ENCODE data around the gene TRAPPC14.
A peak's percentile ranks its signal among the peaks of the same experiment; 100 is the strongest.

TRAPPC14 gene

DNA sequence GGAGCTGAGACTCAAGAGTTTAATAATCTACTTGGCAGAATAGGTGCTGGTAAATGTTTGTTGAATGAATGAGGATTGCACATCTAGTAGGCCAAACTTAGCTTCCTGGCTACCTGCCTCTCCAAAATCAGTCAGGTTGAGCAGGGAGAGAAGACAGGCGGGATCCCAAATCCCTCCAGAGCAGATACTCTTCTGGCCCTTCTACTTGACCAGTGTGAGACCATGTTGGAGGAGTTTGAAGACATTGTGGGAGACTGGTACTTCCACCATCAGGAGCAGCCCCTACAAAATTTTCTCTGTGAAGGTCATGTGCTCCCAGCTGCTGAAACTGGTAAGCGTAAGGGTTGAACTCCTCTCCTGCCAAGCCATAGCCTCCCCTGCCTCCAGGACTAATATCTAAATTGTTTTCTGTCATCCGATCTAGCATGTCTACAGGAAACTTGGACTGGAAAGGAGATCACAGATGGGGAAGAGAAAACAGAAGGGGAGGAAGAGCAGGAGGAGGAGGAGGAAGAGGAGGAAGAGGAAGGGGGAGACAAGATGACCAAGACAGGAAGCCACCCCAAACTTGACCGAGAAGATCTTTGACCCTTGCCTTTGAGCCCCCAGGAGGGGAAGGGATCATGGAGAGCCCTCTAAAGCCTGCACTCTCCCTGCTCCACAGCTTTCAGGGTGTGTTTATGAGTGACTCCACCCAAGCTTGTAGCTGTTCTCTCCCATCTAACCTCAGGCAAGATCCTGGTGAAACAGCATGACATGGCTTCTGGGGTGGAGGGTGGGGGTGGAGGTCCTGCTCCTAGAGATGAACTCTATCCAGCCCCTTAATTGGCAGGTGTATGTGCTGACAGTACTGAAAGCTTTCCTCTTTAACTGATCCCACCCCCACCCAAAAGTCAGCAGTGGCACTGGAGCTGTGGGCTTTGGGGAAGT is 34.0 kb downstream of the TRAPPC14 start:
- no peak for DNase-seq

GRCh38 chr7:100122568-100122967 is 36.0 kb downstream of the TRAPPC14 start:
- no peak for DNase-seq

DNA sequence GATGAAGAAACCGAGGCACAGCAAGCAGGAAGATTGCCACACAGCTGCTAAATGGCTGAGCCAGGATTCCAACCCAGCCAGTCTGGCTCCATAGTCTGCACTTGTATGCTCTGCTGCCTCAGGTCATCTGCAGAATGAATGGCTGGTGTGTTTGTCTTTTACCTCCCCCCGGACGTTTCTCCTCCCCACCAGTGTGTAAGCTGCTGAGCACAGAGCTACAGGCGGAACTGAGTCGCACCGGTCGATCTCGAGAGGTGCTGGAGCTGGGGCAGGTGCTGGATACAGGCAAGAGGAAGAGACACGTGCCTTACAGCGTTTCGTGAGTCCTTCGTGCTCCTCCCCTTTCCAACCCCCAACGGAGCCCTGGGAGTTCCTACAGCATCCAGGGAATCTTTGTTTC is 36.5 kb downstream of the TRAPPC14 start:
- no peak for DNase-seq

DNA sequence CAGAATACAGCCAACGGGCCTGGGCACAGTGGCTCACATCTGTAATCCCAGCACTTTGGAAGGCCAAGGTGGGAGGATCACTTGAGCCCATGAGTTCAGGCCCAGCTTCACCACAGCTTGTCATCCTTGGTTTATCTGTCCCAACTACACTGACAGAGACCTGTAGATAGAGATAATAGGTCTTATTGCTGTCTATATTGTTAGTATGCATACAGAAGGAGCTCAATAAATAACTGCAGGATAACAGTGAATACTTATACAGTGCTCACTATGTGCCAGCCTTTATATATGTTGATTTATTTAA is 37.8 kb downstream of the TRAPPC14 start:
- no peak for DNase-seq

DNA sequence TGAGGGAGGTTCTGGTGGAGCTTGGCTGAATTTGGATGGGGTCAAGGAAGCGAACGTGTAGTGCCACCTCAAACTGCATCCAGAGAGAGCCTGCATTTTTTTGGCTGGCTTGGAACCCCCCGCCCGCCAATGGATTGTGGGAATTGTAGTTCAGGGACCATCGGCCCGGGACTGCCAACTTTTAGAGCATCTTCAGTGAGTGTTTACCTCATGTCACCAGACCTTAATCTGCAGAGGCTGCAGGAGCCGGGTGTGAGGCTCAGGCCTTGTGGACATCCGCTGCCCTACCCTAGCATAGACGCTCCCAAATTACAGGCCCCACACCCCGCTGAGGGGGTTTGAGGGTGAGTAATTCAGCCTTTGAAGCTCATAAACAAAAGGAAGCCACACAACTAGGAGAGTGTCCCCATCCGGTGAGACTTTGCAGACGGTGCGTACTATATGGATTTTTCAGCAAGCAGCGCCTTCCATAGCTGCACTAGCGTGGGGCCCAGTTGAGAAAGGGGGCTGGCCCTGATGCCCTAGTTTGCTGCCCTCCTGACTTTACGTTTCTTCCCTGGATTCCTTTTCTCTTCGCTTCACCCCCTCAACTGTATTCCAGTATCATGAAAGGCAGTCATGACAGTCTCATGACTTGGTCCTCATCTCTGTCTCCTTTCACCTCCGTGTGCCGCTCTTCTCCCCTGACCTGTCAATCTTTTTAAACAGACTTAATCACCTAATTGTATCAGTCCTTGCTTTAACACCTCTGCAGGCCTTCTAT is 38.4 kb downstream of the TRAPPC14 start:
- peak; percentile 64 for DNase-seq

GRCh38 chr7:100119072-100119969 is 39.2 kb downstream of the TRAPPC14 start, which contains the start of the genes CNPY4 and TAF6:
TSS of gene CNPY4 (plus strand) at chr7:100119634. CDS start at chr7:100119745, 111 bp downstream.
TSS of gene TAF6 (minus strand) at chr7:100119358. CDS start at chr7:100114209, 5,149 bp downstream.
- peak; percentile 94 for DNase-seq

DNA sequence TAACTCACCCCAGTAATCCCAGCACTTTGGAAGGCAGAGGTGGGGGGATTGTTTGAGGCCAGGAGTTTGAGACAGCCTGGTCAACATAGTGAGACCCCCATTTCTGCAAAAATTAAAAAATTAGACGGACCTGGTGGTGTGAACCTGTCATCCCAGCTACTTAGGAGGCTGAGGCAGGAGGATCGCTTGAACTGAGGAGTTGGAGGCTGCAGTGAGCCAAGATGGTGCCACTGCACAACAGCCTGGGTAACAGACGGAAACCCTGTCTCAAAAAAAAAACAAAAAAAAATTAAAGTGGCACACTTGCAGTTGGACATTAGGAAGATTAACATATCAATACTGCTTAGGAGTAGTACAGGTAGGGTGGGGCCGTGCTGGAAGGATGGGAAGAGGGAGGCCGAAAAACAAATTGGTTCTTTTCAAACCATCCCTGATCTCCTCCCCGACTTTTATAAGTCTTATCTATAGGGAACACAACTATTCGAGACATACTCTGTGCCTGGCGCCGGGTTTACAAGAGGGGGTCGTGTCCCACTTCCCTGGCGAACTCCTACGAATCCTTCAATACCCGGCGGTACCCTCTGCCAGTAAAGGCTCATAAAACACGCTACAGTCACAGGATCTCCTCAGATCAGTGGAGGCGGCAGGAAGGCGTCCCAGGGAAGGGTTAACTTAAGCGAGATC is 40.0 kb downstream of the TRAPPC14 start:
- DNase-seq, result no peak

- no peak for DNase-seq
These were observed 43.5 kb downstream of the TRAPPC14 start for GRCh38 chr7:100115026-100115425.

DNA sequence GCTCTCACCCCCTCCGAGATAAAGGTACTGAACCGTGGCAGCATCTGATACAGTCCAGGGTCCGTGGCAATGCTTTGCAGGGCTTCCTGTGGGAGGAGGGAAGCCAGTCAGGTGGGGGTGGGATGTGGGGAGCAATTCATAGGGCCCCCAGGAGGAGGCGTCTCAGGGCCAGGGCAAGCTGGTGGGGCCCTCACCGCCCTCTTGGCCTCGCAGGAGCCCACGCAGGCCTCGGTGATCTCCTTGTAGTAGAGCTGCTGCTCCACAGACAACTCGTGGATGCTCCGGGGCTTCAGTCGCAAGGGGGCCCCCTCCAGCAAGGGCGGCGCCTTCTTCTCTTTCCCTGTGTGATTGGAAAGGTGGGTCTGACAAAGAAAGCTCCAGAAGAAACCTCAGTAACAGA is 46.6 kb downstream of the TRAPPC14 start:
- DNase-seq, result no peak

DNA sequence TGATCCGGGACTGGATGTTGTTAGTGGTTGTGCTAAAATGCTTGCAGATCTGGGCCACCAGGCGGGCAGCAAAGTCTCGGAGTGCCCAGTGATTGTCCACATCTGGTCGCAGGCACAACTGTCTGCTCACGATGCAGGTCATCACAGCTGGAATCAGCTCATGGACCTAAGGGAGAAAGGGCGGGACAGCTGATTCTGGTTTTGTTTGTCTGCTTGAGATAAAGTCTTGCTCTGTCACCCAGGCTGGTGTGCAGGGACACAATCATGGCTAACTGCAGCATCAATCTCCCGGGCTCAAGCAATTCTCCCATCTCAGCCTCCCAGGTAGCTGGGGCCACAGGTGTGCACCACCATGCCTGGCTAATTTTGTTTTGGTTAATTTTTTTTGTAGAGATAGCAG is 47.4 kb downstream of the TRAPPC14 start:
- DNase-seq, result no peak

DNA sequence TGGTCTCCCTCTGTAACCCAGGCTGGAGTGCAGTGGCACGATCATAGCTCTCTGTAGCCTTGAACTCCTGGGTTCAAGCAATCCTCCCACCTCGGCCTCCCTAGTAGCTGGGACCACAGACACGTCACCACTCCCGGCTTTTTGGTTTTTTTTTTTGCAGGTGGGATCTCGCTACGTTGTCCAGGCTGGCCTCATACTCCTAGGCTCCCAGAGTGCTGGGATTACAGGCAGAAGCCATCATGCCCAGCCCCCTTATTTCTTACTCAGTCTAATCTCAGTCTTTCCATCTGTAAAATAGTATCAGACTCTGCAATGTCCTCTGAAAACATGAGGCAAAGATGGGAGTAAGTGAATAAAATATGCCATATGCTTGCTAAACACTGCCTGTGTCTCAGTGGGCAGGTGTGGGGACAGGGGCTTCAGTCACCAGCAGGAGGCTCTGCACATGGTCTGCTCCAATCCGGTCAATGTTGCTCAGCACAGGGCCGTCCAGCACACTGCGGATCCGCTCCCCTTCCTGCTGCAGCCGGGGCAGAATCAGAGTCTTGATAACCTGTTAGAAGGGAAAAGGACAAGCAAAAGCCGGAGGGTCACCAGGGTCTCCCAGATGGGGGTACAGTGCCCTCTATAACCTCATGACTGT is 48.9 kb downstream of the TRAPPC14 start:
- no peak for DNase-seq

GRCh38 chr7:100107890-100108289 is 50.6 kb downstream of the TRAPPC14 start:
- no peak for DNase-seq

- no peak for DNase-seq
These were observed 51.3 kb downstream of the TRAPPC14 start for GRCh38 chr7:100107125-100107737.

DNA sequence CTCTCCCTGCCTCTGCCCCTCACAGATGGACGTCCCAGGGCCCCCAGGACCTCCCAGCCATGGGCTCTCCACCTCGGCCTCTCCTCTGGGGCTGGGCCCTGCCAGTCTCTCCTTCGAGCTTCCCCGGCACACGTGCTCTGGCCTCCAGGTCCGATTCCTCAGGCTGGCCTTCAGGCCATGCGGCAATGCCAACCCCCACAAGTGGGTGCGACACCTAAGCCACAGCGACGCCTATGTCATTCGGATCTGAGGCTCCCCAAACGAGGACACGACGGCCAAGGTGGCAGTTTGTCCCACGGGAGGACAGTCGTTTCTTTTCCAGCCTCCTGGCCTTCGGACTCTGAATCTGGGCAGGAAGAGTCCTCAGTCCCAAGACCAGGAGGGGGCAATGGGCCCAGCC is 51.9 kb downstream of the TRAPPC14 start:
- DNase-seq, result no peak

DNA sequence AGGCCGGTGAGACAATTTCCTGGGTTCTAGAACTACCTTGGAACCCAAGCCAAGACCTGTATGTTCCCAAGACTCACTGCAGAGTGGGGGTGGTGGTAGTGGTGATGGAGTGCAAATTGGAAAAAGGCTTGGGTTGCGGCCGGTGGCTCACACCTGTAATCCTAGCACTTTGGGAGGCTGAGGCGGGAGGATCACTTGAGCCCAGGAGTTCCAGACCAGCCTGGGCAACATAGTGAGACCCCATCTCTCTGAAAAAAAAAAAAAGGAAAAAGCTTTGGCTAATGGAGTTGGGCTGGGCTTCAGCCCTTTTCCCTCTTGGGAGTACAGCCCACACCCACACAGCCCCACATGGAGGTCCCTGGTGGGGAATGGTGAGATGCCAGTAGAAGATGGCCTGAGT is 53.0 kb downstream of the TRAPPC14 start:
- DNase-seq, result no peak

Measured in fibroblast of skin of abdomen (primary cell).